ENCODE measurements around the gene XYLT1.

- TF ChIP-seq CTCF (IDR thresholded peaks at IDR 0.05) (no peak), POLR2A (IDR thresholded peaks at IDR 0.05) (no peak)
Measured at GRCh38 chr16:17381784-17382183, 89.0 kb downstream of the XYLT1 start.

Measured in thyroid gland (tissue), 4 donors.